Transverse colon (tissue), 4 donors: ENCODE results near the gene GNAS. TPM values are rescaled to one million over a fixed set of nuclear protein-coding genes. Genes with fewer than 3 reads are reported as not detected.

Source experiments
- DNase-seq: peaks from one replicate; pipeline ENCODE4 v3.0.0-alpha.2; 2019
- H3K27ac ChIP-seq, 4 donors: fragments of 200-600 bp; sonication (generic); 2 replicates each; pipeline ENCODE4 v1.5.1; 2016 to 2018; ENCODE audit warnings: inconsistent platforms in 4 of 4
- H3K27me3 ChIP-seq: fragments of 200-600 bp; sonication (generic); 2 replicates; pipeline ENCODE4 v1.5.1; 2017; ENCODE audit warnings: inconsistent platforms
- H3K36me3 ChIP-seq, 4 donors: fragments of 200-600 bp; sonication (generic); 2 replicates each; pipeline ENCODE4 v1.5.1; 2017 to 2019; ENCODE audit warnings: inconsistent platforms in 4 of 4
- H3K4me1 ChIP-seq, 4 donors: fragments of 200-600 bp; sonication (generic); 2 replicates each; pipeline ENCODE4 v1.5.1; 2017 to 2020; ENCODE audit warnings: inconsistent platforms in 4 of 4
- H3K4me3 ChIP-seq, 4 donors: fragments of 200-600 bp; sonication (generic); 1 replicate in 1 of 4; 2 replicates in 3 of 4; pipeline versions ENCODE4 v1.5.1 to v1.6.1; 2017 to 2019; ENCODE audit warnings: inconsistent platforms in 4 of 4
- H3K9me3 ChIP-seq, 2 donors: fragments of 200-600 bp; sonication (generic); 2 replicates each; pipeline ENCODE4 v1.5.1; 2017 to 2019; ENCODE audit warnings: inconsistent platforms in 2 of 2
- EP300 ChIP-seq: sonication (generic); formaldehyde crosslinking; IDR thresholded peaks from one replicate; pipeline ENCODE4 v1.6.1; 2017; ENCODE audit warnings: antibody characterized with exemption, low read depth
- POLR2A ChIP-seq: fragments of 450-650 bp; IDR thresholded peaks from one replicate; pipeline ENCODE4 v1.6.1; 2016; ENCODE audit warnings: antibody characterized with exemption, mild to moderate bottlenecking, moderate library complexity
- POLR2AphosphoS5 ChIP-seq, 3 donors: sonication (generic); formaldehyde crosslinking; IDR thresholded peaks; one replicate each; pipeline ENCODE4 v1.6.1; 2016; ENCODE audit warnings: antibody characterized with exemption in 3 of 3
- WGBS, 2 donors: methylation state at CpG; one replicate each; pipeline ENCODE4 v1.1.5; 2018; ENCODE audit warnings: low coverage in 1 of 2; 5-methylcytosine and 5-hydroxymethylcytosine counted together
- in situ Hi-C, 4 donors: fragments of 200-750 bp; cut with MboI; loops; one replicate each; pipeline versions ENCODE4 v1.15.0 to v1.15.1; 2017; ENCODE audit warnings: low sequenced_read_pairs in 3 of 4, low pct_ligation_motif_present in 1 of 4, low pct_unique_long_range_greater_than_20kb in 1 of 4
- intact Hi-C: fragments of 100-400 bp; cut with DNase I; formaldehyde crosslinking; loops from one replicate; pipeline ENCODE4 v1.15.1; 2023; ENCODE audit warnings: low total_unique reads
- total RNA-seq, 4 donors: library from RNA; depleted of rRNA; stranded (reverse); fragments of >200 nt; gene quantifications; one replicate each; pipeline ENCODE4 v1.1.0, GENCODE V29; 2016
- TF ChIP-seq, protein P1 (sequence below), 5 experiments: fragments of 200-600 bp in 3 of 5; fragments of 450-650 bp in 2 of 5; sonication (generic) in 3 of 5; IDR thresholded peaks; 1 replicate in 2 of 5; 2 replicates in 3 of 5; pipeline ENCODE4 v1.5.1; 2016 to 2017; ENCODE audit warnings: antibody characterized with exemption in 5 of 5, inconsistent platforms in 3 of 5, mild to moderate bottlenecking in 2 of 5, moderate library complexity in 1 of 5

The GNAS gene
- total RNA-seq, 4 donors from 2014 or later: 501 to 716 (median 535) TPM

DNA sequence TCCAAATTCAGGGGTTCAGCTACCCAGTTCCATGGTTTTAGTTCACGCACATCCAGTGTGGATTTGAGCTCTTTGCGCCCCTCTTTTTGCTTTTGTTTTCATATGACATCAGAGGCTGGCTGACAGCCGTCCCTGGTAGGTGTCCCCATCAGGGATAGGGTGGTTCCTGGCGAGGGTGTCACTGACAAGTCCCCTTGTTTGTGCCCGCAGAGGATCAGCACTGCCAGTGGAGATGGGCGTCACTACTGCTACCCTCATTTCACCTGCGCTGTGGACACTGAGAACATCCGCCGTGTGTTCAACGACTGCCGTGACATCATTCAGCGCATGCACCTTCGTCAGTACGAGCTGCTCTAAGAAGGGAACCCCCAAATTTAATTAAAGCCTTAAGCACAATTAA is 58.0 kb downstream of the GNAS start:
- H3K27ac ChIP-seq: no peak overlapping the region
- H3K27me3 ChIP-seq: no peaks in the 10 kb centered on the region
- H3K36me3 ChIP-seq: peaks cover 0 to 37% (median 23%) of the 10 kb centered on the region in 4 donors
- intact Hi-C loops: no loop called here
- DNase-seq: no peak
- peaks cover 10 to 29% (median 12%) of the 10 kb centered on the region in 4 donors for H3K4me1 ChIP-seq
- no peak overlapping the region for H3K4me3 ChIP-seq
- TF ChIP-seq EP300: no peak
- TF ChIP-seq, protein P1, sequence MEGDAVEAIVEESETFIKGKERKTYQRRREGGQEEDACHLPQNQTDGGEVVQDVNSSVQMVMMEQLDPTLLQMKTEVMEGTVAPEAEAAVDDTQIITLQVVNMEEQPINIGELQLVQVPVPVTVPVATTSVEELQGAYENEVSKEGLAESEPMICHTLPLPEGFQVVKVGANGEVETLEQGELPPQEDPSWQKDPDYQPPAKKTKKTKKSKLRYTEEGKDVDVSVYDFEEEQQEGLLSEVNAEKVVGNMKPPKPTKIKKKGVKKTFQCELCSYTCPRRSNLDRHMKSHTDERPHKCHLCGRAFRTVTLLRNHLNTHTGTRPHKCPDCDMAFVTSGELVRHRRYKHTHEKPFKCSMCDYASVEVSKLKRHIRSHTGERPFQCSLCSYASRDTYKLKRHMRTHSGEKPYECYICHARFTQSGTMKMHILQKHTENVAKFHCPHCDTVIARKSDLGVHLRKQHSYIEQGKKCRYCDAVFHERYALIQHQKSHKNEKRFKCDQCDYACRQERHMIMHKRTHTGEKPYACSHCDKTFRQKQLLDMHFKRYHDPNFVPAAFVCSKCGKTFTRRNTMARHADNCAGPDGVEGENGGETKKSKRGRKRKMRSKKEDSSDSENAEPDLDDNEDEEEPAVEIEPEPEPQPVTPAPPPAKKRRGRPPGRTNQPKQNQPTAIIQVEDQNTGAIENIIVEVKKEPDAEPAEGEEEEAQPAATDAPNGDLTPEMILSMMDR (IDR thresholded peaks at IDR 0.05): no peak
- TF ChIP-seq POLR2AphosphoS5 (IDR thresholded peaks at IDR 0.05): no peak
- no peak for TF ChIP-seq POLR2A
- in situ Hi-C loops: no loop called here
- 94 to 100% methylated on average over 1 to 14 of the region's 14 CpGs for WGBS, 2 donors
- no peaks in the 10 kb centered on the region for H3K9me3 ChIP-seq

DNA sequence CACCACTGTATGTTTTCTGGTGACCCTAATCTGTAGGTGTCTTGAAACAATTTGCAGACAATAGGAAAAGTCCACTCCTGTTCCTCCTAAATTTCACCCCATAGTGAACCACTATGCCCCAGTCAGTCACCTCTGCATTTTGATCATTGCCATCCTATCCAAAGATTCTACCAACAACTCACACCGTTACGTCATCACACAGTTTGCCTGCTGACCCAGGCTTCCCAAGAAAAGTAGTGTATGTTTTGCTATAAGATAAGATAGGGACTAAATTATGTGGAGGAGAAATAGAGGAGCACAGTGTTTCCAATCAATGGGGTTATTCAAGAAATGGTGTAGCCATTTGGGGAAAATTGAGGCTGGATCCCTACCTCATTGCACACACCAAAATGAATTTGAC is 58.8 kb downstream of the GNAS start:
- in situ Hi-C loops: no loop called here
- Histone ChIP-seq H3K9me3 (no peaks in the 10 kb centered on the region), H3K27ac (no peak overlapping the region), H3K4me3 (no peak overlapping the region), H3K4me1 (peaks cover 10 to 27% (median 12%) of the 10 kb centered on the region in 4 donors), H3K27me3 (no peaks in the 10 kb centered on the region), H3K36me3 (peaks cover 0 to 30% (median 19%) of the 10 kb centered on the region in 4 donors)
- TF ChIP-seq POLR2AphosphoS5 (IDR thresholded peaks at IDR 0.05): no peak
- TF ChIP-seq, protein P1 (IDR thresholded peaks at IDR 0.05): no peak
- TF ChIP-seq POLR2A: no peak
- 97 to 100% methylated on average over 2 of the region's 2 CpGs for WGBS, 2 donors
- intact Hi-C loops: no loop called here
- no peak for DNase-seq

DNA sequence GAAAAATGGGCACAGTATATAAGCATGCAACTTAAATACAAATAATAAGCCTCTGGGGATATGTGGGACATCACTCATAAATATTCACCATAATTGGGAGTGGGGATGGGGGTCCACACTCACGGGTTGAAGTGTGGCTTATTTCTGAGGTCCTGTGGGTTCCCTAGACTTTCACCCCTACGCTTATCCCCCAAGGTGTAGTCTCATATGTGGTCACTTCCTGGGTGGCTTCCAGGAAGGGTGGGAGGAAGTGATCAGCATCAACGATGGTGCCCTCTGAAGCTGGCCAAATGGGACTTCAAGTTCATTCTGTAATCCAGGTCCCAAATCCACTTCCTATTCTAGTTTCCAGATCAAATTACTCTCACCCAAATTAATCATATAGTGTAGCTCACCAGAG is 59.5 kb downstream of the GNAS start:
- TF ChIP-seq POLR2A (no peak), POLR2AphosphoS5 (IDR thresholded peaks at IDR 0.05) (no peak), EP300 (no peak)
- TF ChIP-seq, protein P1 (IDR thresholded peaks at IDR 0.05): no peak
- intact Hi-C loops: no loop called here
- Histone ChIP-seq H3K9me3 (no peaks in the 10 kb centered on the region), H3K4me3 (no peak overlapping the region), H3K27me3 (no peaks in the 10 kb centered on the region), H3K36me3 (peaks cover 0 to 30% (median 18%) of the 10 kb centered on the region in 4 donors), H3K27ac (no peak overlapping the region), H3K4me1 (peaks cover 7 to 20% (median 9%) of the 10 kb centered on the region in 4 donors)
- in situ Hi-C loops: no loop called here
- WGBS, 2 donors: 62 to 70% methylated on average over 3 of the region's 3 CpGs
- no peak for DNase-seq

DNA sequence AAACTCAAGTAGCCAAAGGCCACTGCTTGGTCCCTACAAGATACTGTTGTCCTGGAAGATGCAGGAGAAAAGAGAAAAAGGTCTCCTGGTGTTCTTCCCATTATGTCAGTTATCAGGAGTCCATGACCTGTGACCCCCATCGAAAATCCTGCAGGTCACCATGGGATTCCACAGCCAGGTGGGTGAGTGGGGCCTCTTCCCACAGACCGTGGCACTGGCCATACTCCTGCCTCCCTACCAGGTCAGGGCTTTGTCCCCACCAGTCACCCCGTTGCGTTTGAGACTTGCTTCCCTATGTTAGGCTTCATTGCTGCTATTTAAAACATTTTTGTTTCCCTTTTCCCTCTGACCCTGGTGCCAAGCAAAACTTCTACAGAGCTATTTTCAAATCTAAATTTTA is 60.6 kb downstream of the GNAS start:
- Histone ChIP-seq H3K27me3 (no peaks in the 10 kb centered on the region), H3K27ac (no peak overlapping the region), H3K4me3 (no peak overlapping the region), H3K4me1 (peaks cover 0 to 9% (median 2%) of the 10 kb centered on the region in 4 donors), H3K36me3 (peaks cover 0 to 30% (median 18%) of the 10 kb centered on the region in 4 donors), H3K9me3 (no peaks in the 10 kb centered on the region)
- intact Hi-C loops (no loop called here), in situ Hi-C loops (no loop called here)
- WGBS, 2 donors: 92 to 100% methylated on average over 2 to 4 of the region's 4 CpGs
- no peak for DNase-seq
- TF ChIP-seq POLR2A (no peak), EP300 (no peak)

DNA sequence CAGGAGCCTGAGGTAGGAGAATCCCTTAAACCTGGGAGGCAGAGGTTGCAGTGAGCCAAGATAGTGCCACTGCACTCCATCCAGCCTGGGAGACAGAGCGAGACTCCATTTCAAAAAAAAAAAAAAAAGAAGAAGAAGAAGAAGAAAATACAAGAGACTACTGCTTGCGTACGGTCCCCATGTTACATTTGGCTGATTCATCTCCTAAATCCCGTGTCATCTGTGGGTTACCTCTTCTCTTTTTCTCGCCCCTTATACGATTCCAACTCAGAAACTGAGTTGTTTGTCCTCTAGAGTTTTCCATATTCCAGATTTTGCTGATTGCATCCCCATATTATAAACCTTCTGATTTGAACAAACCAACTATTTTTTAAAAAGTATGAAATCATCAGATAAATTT is 66.1 kb downstream of the GNAS start:
- 86 to 92% methylated on average over 5 to 6 of the region's 6 CpGs for WGBS, 2 donors
- no peak overlapping the region for H3K27ac ChIP-seq
- no peaks in the 10 kb centered on the region for H3K9me3 ChIP-seq
- intact Hi-C loops: no loop called here
- H3K27me3 ChIP-seq: no peaks in the 10 kb centered on the region
- no peak overlapping the region for H3K4me3 ChIP-seq
- no peaks in the 10 kb centered on the region for H3K36me3 ChIP-seq
- no peak for TF ChIP-seq POLR2AphosphoS5 (IDR thresholded peaks at IDR 0.05)
- no peak for TF ChIP-seq POLR2A
- no peak for TF ChIP-seq EP300
- TF ChIP-seq, protein P1 (IDR thresholded peaks at IDR 0.05): no peak
- in situ Hi-C loops: no loop called here
- no peaks in the 10 kb centered on the region for H3K4me1 ChIP-seq
- no peak for DNase-seq
